HepG2 (cell line): ENCODE data around the gene SLC2A8. TPM values are rescaled to one million over a fixed set of nuclear protein-coding genes. Genes with fewer than 3 reads are reported as not detected.

Experiments
- ATF7 ChIP-seq, 2 experiments: fragments of 450-650 bp in 1 of 2; sonication (generic) in 1 of 2; formaldehyde crosslinking in 1 of 2; IDR thresholded peaks; 2 replicates each; pipeline versions ENCODE4 v1.4.0 to v1.6.1; 2016 to 2020; ENCODE audit warnings: antibody characterized with exemption in 1 of 2, mild to moderate bottlenecking in 1 of 2, missing genetic modification reagents in 1 of 2
- CEBPG ChIP-seq: IDR thresholded peaks from 2 replicates; pipeline ENCODE4 v1.6.1; 2016
- HMGXB3 ChIP-seq: sonication (generic); formaldehyde crosslinking; IDR thresholded peaks from 2 replicates; pipeline ENCODE4 v1.4.0; 2020; ENCODE audit warnings: missing genetic modification reagents, borderline replicate concordance
- KDM1A ChIP-seq: IDR thresholded peaks from 2 replicates; pipeline ENCODE4 v1.6.1; 2016; ENCODE audit warnings: missing compliant biosample characterization
- KLF11 ChIP-seq: IDR thresholded peaks from 2 replicates; pipeline ENCODE4 v1.6.1; 2016; ENCODE audit warnings: missing compliant biosample characterization
- KLF6 ChIP-seq: IDR thresholded peaks from 2 replicates; pipeline ENCODE4 v1.8.0; 2016; ENCODE audit warnings: missing biosample characterization, missing genetic modification reagents
- MBNL3 ChIP-seq: fragments of 250-450 bp; sonication (Bioruptor Pico); conservative IDR thresholded peaks from 2 replicates; pipeline ENCODE4 v1.8.0; 2022; ENCODE audit warnings: mild to moderate bottlenecking, inconsistent platforms
- MZF1 ChIP-seq: sonication (generic); formaldehyde crosslinking; IDR thresholded peaks from 2 replicates; pipeline ENCODE4 v1.8.1; 2023; ENCODE audit warnings: mild to moderate bottlenecking, missing genetic modification reagents, borderline replicate concordance
- NFE2 ChIP-seq: sonication (generic); formaldehyde crosslinking; IDR thresholded peaks from 2 replicates; pipeline ENCODE4 v1.4.0; 2020; ENCODE audit warnings: missing genetic modification reagents
- PHF8 ChIP-seq: sonication (generic); formaldehyde crosslinking; IDR thresholded peaks from 2 replicates; pipeline ENCODE4 v1.5.0; 2020; ENCODE audit warnings: missing genetic modification reagents
- RBFOX2 ChIP-seq: fragments of 200-400 bp; formaldehyde crosslinking; IDR thresholded peaks from 2 replicates; pipeline ENCODE4 v1.6.1; 2017; ENCODE audit warnings: low read depth, mild to moderate bottlenecking, low read length
- REXO4 ChIP-seq: sonication (generic); formaldehyde crosslinking; IDR thresholded peaks from 2 replicates; pipeline ENCODE4 v1.8.0; 2022; ENCODE audit warnings: missing genetic modification reagents, mild to moderate bottlenecking, borderline replicate concordance
- RFXANK ChIP-seq: IDR thresholded peaks from 2 replicates; pipeline ENCODE4 v1.6.1; 2016
- TBL1XR1 ChIP-seq: fragments of 150-350 bp; IDR thresholded peaks from 2 replicates; pipeline ENCODE4 v1.6.1; 2014; ENCODE audit warnings: borderline replicate concordance, low read length; ENCODE audit not compliant: partially characterized antibody
- TFE3 ChIP-seq: IDR thresholded peaks from 2 replicates; pipeline ENCODE4 v1.6.1; 2016
- TOE1 ChIP-seq: sonication (generic); formaldehyde crosslinking; IDR thresholded peaks from 2 replicates; pipeline ENCODE4 v1.4.0; 2020; ENCODE audit warnings: mild to moderate bottlenecking, missing genetic modification reagents
- ZC3H4 ChIP-seq: sonication (generic); formaldehyde crosslinking; IDR thresholded peaks from 2 replicates; pipeline ENCODE4 v1.4.0; 2020; ENCODE audit warnings: missing genetic modification reagents, borderline replicate concordance
- ZFP41 ChIP-seq: sonication (generic); formaldehyde crosslinking; IDR thresholded peaks from 2 replicates; pipeline ENCODE4 v1.4.0; 2020; ENCODE audit warnings: mild to moderate bottlenecking, missing genetic modification reagents, borderline replicate concordance
- ZFY ChIP-seq: sonication (generic); formaldehyde crosslinking; IDR thresholded peaks from 2 replicates; pipeline ENCODE4 v1.4.0; 2020; ENCODE audit warnings: missing genetic modification reagents
- ZNF18 ChIP-seq: sonication (generic); formaldehyde crosslinking; IDR thresholded peaks from 2 replicates; pipeline ENCODE4 v1.8.0; 2022; ENCODE audit warnings: mild to moderate bottlenecking, missing genetic modification reagents; ENCODE audit not compliant: insufficient replicate concordance
- ZNF253 ChIP-seq: sonication (generic); formaldehyde crosslinking; IDR thresholded peaks from 2 replicates; pipeline ENCODE4 v1.8.0; 2022; ENCODE audit warnings: mild to moderate bottlenecking, missing genetic modification reagents, borderline replicate concordance
- ZNF264 ChIP-seq: sonication (generic); formaldehyde crosslinking; IDR thresholded peaks from 2 replicates; pipeline ENCODE4 v1.4.0; 2020; ENCODE audit warnings: missing genetic modification reagents
- ZNF629 ChIP-seq: sonication (generic); formaldehyde crosslinking; conservative IDR thresholded peaks from 2 replicates; pipeline ENCODE4 v1.5.0; 2020; ENCODE audit warnings: missing genetic modification reagents
- ZNF766 ChIP-seq: sonication (generic); formaldehyde crosslinking; IDR thresholded peaks from 2 replicates; pipeline ENCODE4 v1.5.0; 2020; ENCODE audit warnings: missing genetic modification reagents, borderline replicate concordance
- polyA plus RNA-seq, 8 experiments: library from polyadenylated mRNA; depleted of rRNA in 3 of 8; stranded (reverse) in 7 of 8; unstranded in 1 of 8; fragments of >200 nt; fragmentation: Illumina TruSeq in 4 of 8; extraction: Trizol in 4 of 8; gene quantifications; 2 replicates each; pipeline versions ENCODE4 v1.2.1 to v1.2.3, GENCODE V29; 2011 to 2016; ENCODE audit warnings: low read depth in 4 of 8, missing spikeins in 1 of 8, mixed read lengths in 1 of 8; ENCODE audit not compliant: insufficient read depth in 1 of 8
- total RNA-seq, 5 experiments: library from RNA; depleted of rRNA; stranded (reverse); fragments of >200 nt; fragmentation: Illumina TruSeq; extraction: Trizol; gene quantifications; 2 replicates each; pipeline ENCODE4 v1.2.3, GENCODE V29; 2016; ENCODE audit warnings: low read depth in 1 of 5

SLC2A8 gene
- total and polyA plus RNA-seq, 2 of the 13 experiments (the other 11 are each of a cell fraction or from before 2014, with no cell fraction given), result 22.6 to 48.6 TPM

DNA sequence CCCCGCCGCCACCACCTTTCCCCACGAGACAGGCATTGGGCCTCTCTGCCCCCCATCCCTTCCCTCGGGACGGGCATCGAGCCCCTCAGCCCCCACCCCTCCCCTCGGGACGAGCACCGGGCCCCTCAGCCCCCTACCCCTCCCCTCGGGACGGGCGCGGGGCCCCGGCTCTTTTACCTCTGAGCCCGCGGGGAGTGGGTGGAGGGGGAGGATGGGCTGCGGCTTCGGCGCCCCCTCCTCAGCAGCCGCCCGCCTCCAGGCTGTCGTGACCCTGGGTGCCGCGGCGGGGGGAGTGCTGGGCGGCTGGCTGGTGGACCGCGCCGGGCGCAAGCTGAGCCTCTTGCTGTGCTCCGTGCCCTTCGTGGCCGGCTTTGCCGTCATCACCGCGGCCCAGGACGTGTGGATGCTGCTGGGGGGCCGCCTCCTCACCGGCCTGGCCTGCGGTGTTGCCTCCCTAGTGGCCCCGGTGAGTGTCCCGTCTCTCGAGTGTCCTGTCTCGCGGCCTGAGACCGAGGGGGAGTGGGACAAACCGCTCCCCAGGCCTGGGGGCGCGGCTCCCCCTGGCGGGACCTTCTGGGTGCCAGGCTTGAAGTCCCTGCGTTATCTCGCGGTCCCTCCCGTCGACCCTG lies 791 bp downstream of the SLC2A8 start (continued):
- TF ChIP-seq HMGXB3 (CRISPR knock-in tag) (no peak), TFE3 (CRISPR knock-in tag) (no peak), ZNF18 (no peak), RFXANK (CRISPR knock-in tag) (no peak), REXO4 (CRISPR knock-in tag) (no peak), RBFOX2 (peak; percentile 50), KLF6 (CRISPR knock-in tag) (0 out of 2 replicates have a peak, but pooled peaks have one; percentile 41), ATF7 (IDR thresholded peaks at IDR 0.05) (no peak), ATF7 (CRISPR knock-in tag; IDR thresholded peaks at IDR 0.05) (no peak), NFE2 (CRISPR knock-in tag) (no peak; the same call in 1 of the 2 replicates), ZNF264 (CRISPR knock-in tag) (no peak), MZF1 (no peak), PHF8 (CRISPR knock-in tag) (peak; percentile 61), TOE1 (CRISPR knock-in tag) (no peak), ZFY (no peak; the same call in 1 of the 2 replicates), ZFP41 (CRISPR knock-in tag) (no peak), KDM1A (CRISPR knock-in tag) (no peak), TBL1XR1 (no peak), CEBPG (no peak), ZNF766 (CRISPR knock-in tag) (no peak), ZC3H4 (peak; percentile 29; the same call in 1 of the 2 replicates), KLF11 (CRISPR knock-in tag) (no peak), ZNF629 (CRISPR knock-in tag) (no peak), MBNL3 (CRISPR knock-in tag) (no peak), ZNF253 (CRISPR knock-in tag) (no peak)
